ENCODE results near the gene DNAJC5.
"Not testable (repeated sequence)": the region's sequence is repeated elsewhere in the genome, so short reads cannot be mapped to it uniquely, and the experiment has no call there.

Gene DNAJC5

DNA sequence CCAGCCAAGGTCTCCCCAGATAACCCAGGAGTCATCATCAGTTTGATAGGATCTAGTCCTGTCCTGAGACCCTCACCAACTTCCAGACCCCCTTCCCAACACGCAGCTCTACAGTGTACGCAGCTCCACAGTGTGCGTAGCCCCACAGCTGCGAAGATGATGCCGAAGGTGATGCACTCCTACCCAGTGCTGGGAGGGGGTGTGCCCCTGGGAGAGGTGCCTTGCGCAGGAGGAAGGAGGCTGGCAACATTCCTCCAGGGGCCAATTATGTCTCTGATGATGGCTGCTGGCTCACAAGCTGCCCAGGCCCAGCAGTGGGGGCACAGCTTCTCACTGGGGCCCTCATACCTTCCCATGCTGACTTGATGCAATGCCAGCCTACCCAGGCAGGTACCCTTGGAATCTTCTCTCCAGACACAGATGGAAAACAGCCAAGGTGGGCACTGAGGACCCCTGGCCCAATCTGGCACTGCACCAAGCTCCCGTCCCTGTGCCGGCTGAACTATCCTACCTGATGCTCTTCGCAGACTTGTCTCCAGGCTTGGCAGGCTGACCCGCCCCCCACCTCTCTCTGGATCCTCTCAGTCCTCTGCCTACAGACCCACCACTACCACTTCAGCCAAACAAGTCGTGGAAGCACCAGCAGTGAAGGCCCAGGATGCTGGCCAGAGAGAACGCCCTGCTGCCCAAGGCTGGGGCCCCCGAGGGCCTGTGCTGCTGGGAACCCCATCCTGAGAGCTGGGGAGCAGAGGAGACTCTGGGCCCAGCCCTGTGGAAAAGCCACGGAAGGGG is 73.4 kb downstream of the DNAJC5 start:
- no peak for DNase-seq (ENCODE audit: low read depth)
- TF ChIP-seq, protein P1, sequence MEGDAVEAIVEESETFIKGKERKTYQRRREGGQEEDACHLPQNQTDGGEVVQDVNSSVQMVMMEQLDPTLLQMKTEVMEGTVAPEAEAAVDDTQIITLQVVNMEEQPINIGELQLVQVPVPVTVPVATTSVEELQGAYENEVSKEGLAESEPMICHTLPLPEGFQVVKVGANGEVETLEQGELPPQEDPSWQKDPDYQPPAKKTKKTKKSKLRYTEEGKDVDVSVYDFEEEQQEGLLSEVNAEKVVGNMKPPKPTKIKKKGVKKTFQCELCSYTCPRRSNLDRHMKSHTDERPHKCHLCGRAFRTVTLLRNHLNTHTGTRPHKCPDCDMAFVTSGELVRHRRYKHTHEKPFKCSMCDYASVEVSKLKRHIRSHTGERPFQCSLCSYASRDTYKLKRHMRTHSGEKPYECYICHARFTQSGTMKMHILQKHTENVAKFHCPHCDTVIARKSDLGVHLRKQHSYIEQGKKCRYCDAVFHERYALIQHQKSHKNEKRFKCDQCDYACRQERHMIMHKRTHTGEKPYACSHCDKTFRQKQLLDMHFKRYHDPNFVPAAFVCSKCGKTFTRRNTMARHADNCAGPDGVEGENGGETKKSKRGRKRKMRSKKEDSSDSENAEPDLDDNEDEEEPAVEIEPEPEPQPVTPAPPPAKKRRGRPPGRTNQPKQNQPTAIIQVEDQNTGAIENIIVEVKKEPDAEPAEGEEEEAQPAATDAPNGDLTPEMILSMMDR (conservative IDR thresholded peaks at IDR 0.05; ENCODE audit: control insufficient read depth, insufficient read depth, low read depth, low read length), result no peak
- peak overlapping the region; percentile 57 for H3K4me3 ChIP-seq (ENCODE audit: control insufficient read depth, low read depth, low read length)

GRCh38 chr20:63968928-63969760 is 74.2 kb downstream of the DNAJC5 start:
- TF ChIP-seq, protein P1 (conservative IDR thresholded peaks at IDR 0.05; ENCODE audit: control insufficient read depth, insufficient read depth, low read depth, low read length), result no peak
- DNase-seq (ENCODE audit: low read depth), result no peak
- H3K4me3 ChIP-seq (ENCODE audit: control insufficient read depth, low read depth, low read length), result peak overlapping the region; percentile 57

DNA sequence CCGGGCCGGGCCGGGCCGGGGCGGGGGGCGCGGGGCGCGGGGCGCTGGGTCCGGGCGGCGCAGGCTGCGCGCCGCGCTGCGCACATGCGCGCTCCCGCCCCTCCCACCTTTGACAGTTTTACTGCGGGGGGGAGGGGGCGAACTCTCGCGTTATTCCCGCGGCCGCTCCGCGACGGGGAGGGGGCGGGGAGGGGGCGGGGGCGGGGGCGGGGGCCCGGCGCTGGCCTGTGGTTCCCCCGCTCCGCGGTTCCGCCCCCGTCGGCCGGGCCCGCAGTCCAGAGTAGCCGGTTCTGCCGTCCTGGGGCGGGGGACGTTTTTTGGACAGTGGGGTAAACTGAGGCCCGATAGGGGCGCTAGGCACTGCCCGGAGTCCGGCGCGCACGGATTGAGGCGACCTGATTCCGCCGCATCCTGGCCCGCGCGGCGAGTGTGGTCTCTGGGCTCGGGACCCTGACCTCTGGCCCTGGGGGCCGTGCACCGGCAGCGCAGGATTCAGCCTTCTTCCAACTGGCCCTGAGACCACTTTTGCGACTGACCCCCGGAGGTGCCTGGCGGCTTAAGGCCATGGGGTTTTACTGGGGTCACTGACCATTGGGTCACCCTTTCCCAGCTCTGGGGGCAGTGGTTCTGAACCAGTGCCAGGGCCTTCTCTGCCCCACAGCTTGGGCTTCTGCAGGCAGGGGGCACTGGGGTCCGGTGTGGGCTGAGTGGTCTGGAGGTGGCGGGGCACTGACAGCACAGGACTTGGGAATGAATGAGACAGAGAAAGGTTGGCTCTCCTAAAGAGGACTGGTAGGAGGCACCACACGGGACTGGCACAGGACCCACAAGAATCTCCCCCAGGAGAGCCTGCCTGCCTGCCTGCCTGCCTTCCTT is 75.2 kb downstream of the DNAJC5 start, which contains the start of gene ZNF512B:
Gene ZNF512B, minus strand, starts transcription at position 93 of the 876 bp plus-strand sequence. CDS start 1,980 bp downstream, outside the sequence.
- H3K4me3 ChIP-seq (ENCODE audit: control insufficient read depth, low read depth, low read length), result peak within 1 kb of the TSS; percentile 57
- DNase-seq (ENCODE audit: low read depth), result no peak
- TF ChIP-seq, protein P1 (conservative IDR thresholded peaks at IDR 0.05; ENCODE audit: control insufficient read depth, insufficient read depth, low read depth, low read length), result no peak

DNA sequence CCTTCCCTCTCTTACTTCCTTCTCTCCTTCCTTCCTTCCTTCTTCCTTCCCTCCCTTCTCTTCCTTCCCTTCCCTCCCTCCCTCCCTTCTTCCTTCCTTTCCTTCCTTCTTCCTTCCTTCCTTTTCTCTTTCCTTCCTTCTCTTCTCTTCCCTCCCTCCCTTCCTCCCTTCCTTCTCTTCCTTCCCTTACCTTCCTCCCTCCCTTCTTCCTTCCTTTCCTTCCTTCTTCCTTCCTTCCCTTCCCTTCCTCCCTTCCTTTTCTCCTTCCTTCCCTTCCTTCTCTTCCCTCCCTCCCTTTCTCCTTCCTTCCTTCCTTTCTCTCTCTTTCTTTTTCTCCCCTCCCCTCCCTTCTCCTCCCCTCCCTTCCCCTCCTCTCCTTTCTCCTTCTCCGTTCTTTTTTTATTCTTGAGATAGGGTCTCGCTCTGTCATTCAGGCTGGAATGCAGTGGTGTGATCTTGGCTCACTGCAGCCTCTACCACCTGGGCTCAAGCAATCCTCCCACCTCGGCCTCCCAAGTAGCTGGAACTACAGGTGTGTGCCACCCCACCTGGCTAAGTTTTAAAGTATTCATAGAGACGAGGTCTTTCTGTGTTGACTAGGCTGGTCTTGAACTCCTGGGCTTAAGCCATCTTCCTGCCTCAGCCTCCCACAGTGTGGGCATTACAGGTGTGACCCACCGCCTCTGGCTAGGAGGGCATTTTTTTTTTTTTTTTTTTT is 75.9 kb downstream of the DNAJC5 start:
- H3K4me3 ChIP-seq (ENCODE audit: control insufficient read depth, low read depth, low read length), result no peak overlapping the region
- DNase-seq (ENCODE audit: low read depth), result no peak
- TF ChIP-seq, protein P1 (conservative IDR thresholded peaks at IDR 0.05; ENCODE audit: control insufficient read depth, insufficient read depth, low read depth, low read length), result no peak

DNA sequence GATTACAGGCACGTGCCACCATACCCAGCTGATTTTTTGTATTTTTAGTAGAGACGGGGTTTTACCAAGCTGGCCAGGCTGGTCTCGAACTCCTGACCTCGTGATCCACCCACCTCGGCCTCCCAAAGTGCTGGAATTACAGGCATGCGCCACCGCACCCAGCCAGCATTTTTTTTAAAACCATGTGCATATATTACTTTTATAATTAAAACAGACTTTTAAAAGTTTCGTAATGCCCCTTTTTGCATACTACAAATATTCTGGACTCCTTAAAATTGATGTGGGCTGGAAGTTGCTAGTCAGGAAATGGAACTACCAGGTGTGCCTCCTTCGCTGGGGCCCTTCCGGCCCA is 77.0 kb downstream of the DNAJC5 start:
- DNase-seq (ENCODE audit: low read depth); H3K4me3 ChIP-seq (ENCODE audit: control insufficient read depth, low read depth, low read length): not testable (repeated sequence)

DNA sequence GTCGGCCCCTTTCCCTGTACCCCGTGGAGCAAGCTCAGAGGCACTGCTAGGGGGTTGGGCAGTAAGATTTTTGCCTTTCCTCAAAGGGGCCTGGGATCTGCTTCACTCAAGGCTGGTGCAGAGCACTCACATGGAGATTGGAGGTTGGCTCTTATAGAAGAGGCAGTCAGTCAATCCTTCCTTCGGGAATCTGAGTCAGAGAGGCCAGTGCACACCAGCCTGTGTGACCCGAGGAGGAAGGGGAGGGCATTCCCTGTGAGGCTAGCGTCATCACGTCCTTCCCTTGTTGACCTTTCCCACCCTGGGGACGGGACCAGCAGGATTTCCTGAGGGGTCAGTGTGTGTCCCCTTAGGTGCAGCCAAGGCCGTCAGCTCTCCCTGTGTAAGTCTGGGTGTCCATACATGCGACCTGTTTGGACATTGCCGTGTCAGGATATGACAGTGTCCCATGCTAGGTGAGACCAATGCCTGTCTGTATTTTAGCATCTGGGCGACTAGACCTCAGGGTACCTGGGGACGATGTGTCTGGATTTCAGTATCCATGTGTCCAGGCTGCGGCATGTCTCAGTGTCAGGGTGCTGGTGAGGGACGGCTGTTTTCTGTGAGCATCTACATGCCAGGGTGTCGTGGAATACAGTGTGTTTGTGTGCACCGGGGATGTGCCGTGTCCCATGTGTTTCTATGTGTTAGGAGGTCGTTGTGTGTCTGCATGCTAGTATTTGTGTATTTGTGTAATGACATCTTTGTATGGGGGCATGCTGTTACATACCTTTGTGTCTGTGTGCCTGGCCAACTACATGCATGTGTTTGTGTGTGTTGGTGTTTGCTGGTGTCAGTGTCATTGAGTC is 77.6 kb downstream of the DNAJC5 start:
- no peak for DNase-seq (ENCODE audit: low read depth)
- no peak overlapping the region for H3K4me3 ChIP-seq (ENCODE audit: control insufficient read depth, low read depth, low read length)
- TF ChIP-seq, protein P1 (conservative IDR thresholded peaks at IDR 0.05; ENCODE audit: control insufficient read depth, insufficient read depth, low read depth, low read length), result no peak
